ENCODE results near the gene PRKG1.

DNA sequence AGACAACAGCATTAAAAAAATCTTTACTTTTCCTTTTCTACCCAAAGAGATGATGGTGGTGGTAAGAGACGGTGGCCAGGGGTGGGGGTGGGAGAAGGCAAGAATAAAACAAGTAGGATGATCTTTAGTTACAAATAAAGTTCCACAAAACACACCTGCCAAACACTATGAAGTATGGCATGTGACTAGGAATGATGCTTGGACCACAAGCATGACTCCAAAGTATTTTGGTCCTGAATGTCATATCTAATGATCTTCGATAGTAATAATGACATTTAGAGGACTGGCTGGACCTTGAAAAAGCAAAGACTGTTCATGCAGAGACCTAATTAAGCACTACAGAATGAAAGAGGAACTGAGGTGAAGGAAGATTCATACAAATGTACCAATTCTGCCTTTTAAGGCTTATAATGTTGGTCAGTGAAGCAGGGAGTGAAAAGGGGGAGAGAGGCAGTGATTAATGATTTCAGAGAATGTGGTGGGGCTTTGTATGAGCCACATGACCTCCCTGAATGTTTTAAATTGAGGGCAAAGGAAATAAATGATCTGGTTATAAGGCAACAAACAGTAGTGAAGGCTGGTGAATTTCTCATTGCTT lies 1210.2 kb downstream of the PRKG1 start:
- TF ChIP-seq POLR2AphosphoS5 (IDR thresholded peaks at IDR 0.05; ENCODE audit: low read depth): no peak
- TF ChIP-seq, protein P1, sequence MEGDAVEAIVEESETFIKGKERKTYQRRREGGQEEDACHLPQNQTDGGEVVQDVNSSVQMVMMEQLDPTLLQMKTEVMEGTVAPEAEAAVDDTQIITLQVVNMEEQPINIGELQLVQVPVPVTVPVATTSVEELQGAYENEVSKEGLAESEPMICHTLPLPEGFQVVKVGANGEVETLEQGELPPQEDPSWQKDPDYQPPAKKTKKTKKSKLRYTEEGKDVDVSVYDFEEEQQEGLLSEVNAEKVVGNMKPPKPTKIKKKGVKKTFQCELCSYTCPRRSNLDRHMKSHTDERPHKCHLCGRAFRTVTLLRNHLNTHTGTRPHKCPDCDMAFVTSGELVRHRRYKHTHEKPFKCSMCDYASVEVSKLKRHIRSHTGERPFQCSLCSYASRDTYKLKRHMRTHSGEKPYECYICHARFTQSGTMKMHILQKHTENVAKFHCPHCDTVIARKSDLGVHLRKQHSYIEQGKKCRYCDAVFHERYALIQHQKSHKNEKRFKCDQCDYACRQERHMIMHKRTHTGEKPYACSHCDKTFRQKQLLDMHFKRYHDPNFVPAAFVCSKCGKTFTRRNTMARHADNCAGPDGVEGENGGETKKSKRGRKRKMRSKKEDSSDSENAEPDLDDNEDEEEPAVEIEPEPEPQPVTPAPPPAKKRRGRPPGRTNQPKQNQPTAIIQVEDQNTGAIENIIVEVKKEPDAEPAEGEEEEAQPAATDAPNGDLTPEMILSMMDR (IDR thresholded peaks at IDR 0.05; ENCODE audit: insufficient read depth, low read length): no peak

Measured in HL-60 (cell line).